ENCODE measurements around the gene PHLPP1. TPM values are rescaled to one million over a fixed set of nuclear protein-coding genes. Genes with fewer than 3 reads are reported as not detected.

The PHLPP1 gene
- total RNA-seq, 2 donors from 2014 or later = 22.1 to 24.2 TPM

- DNase-seq = no peak
- H3K4me1 ChIP-seq = no peaks in the 10 kb centered on the region
- intact Hi-C loops (cut with DNase I) = no loop called here
- H3K27ac ChIP-seq = no peak overlapping the region
- no peaks in the 10 kb centered on the region for H3K9me3 ChIP-seq
- H3K36me3 ChIP-seq = no peaks in the 10 kb centered on the region
- no peak overlapping the region for H3K9ac ChIP-seq (ENCODE audit: low read depth in 2 of 2, low read length in 2 of 2)
- H3K27me3 ChIP-seq = no peaks in the 10 kb centered on the region
- H3K4me3 ChIP-seq = no peak overlapping the region
- no peak for TF ChIP-seq CTCF (IDR thresholded peaks at IDR 0.05)
Measured at GRCh38 chr18:62938487-62938886, 223.1 kb downstream of the PHLPP1 start.

- intact Hi-C loops (cut with DNase I) = no loop called here
- no peaks in the 10 kb centered on the region for H3K9me3 ChIP-seq
- no peak for TF ChIP-seq CTCF (IDR thresholded peaks at IDR 0.05)
- DNase-seq = no peak
- no peak overlapping the region for H3K4me3 ChIP-seq
- H3K27ac ChIP-seq = no peak overlapping the region
- H3K27me3 ChIP-seq = no peaks in the 10 kb centered on the region
- no peak overlapping the region for H3K9ac ChIP-seq (ENCODE audit: low read depth in 2 of 2, low read length in 2 of 2)
- H3K36me3 ChIP-seq = no peaks in the 10 kb centered on the region
- H3K4me1 ChIP-seq = no peaks in the 10 kb centered on the region
Measured at GRCh38 chr18:62939433-62939832, 224.1 kb downstream of the PHLPP1 start.

GRCh38 chr18:62939926-62940325 is 224.6 kb downstream of the PHLPP1 start:
- intact Hi-C loops (cut with DNase I) = no loop called here
- Histone ChIP-seq H3K27me3 (no peaks in the 10 kb centered on the region), H3K36me3 (no peaks in the 10 kb centered on the region), H3K27ac (no peak overlapping the region), H3K4me3 (no peak overlapping the region), H3K4me1 (no peaks in the 10 kb centered on the region), H3K9ac (ENCODE audit: low read depth in 2 of 2, low read length in 2 of 2) (no peak overlapping the region), H3K9me3 (no peaks in the 10 kb centered on the region)
- no peak for DNase-seq
- no peak for TF ChIP-seq CTCF (IDR thresholded peaks at IDR 0.05)

- no peak for DNase-seq
- TF ChIP-seq CTCF (IDR thresholded peaks at IDR 0.05) = no peak
- no peak overlapping the region for H3K4me3 ChIP-seq
- intact Hi-C loops (cut with DNase I) = no loop called here
- H3K9me3 ChIP-seq = no peaks in the 10 kb centered on the region
- H3K27me3 ChIP-seq = no peaks in the 10 kb centered on the region
- no peaks in the 10 kb centered on the region for H3K36me3 ChIP-seq
- no peak overlapping the region for H3K9ac ChIP-seq (ENCODE audit: low read depth in 2 of 2, low read length in 2 of 2)
- no peaks in the 10 kb centered on the region for H3K4me1 ChIP-seq
- no peak overlapping the region for H3K27ac ChIP-seq
Measured at GRCh38 chr18:62942578-62942977, 227.2 kb downstream of the PHLPP1 start.

GRCh38 chr18:62944454-62944853 is 229.1 kb downstream of the PHLPP1 start:
- Histone ChIP-seq H3K9ac (ENCODE audit: low read depth in 2 of 2, low read length in 2 of 2) (no peak overlapping the region), H3K4me3 (no peak overlapping the region), H3K9me3 (no peaks in the 10 kb centered on the region), H3K27me3 (no peaks in the 10 kb centered on the region), H3K4me1 (no peaks in the 10 kb centered on the region), H3K27ac (no peak overlapping the region), H3K36me3 (no peaks in the 10 kb centered on the region)
- TF ChIP-seq CTCF (IDR thresholded peaks at IDR 0.05) = no peak
- intact Hi-C loops (cut with DNase I) = no loop called here
- no peak for DNase-seq

GRCh38 chr18:62948788-62949187 is 233.4 kb downstream of the PHLPP1 start:
- no peaks in the 10 kb centered on the region for H3K27me3 ChIP-seq
- no peak for TF ChIP-seq CTCF (IDR thresholded peaks at IDR 0.05)
- no peak overlapping the region for H3K4me3 ChIP-seq
- no peak overlapping the region for H3K27ac ChIP-seq
- no peaks in the 10 kb centered on the region for H3K9me3 ChIP-seq
- intact Hi-C loops (cut with DNase I) = no loop called here
- DNase-seq = no peak
- no peak overlapping the region for H3K9ac ChIP-seq (ENCODE audit: low read depth in 2 of 2, low read length in 2 of 2)
- no peaks in the 10 kb centered on the region for H3K4me1 ChIP-seq
- no peaks in the 10 kb centered on the region for H3K36me3 ChIP-seq
